Right kidney (tissue), 9 donors: ENCODE data around the gene TP53INP2.
"Not testable (repeated sequence)": the region's sequence is repeated elsewhere in the genome, so short reads cannot be mapped to it uniquely, and the experiment has no call there.

Experiments
- DNase-seq: peaks from one replicate; pipeline ENCODE4 v3.0.0-alpha.2; 2016
- long read RNA-seq, 8 donors: transcript quantifications; one replicate each; lab custom pipeline, GENCODE V29; 2026

TP53INP2 gene, protein sequence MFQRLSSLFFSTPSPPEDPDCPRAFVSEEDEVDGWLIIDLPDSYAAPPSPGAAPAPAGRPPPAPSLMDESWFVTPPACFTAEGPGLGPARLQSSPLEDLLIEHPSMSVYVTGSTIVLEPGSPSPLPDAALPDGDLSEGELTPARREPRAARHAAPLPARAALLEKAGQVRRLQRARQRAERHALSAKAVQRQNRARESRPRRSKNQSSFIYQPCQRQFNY
- long read RNA-seq, donor 1, full-length matches to known transcripts: 2 of 2 reads
- long read RNA-seq, donor 1, partial matches to known transcripts: 0 of 2 reads
- long read RNA-seq, donor 1, other reads (novel, unspliced or antisense): 0 of 2 reads
- long read RNA-seq, donor 2, partial matches to known transcripts: 0 of 1 reads
- long read RNA-seq, donor 2, other reads (novel, unspliced or antisense): 0 of 1 reads
- long read RNA-seq, donor 3: 0 reads
- long read RNA-seq, donor 4: 0 reads
- long read RNA-seq, donor 5, full-length matches to known transcripts: 2 of 2 reads
- long read RNA-seq, donor 5, partial matches to known transcripts: 0 of 2 reads
- long read RNA-seq, donor 5, other reads (novel, unspliced or antisense): 0 of 2 reads
- long read RNA-seq, donor 6, full-length matches to known transcripts: 3 of 3 reads
- long read RNA-seq, donor 6, partial matches to known transcripts: 0 of 3 reads
- long read RNA-seq, donor 6, other reads (novel, unspliced or antisense): 0 of 3 reads
- long read RNA-seq, donor 7, full-length matches to known transcripts: 1 of 8 reads
- long read RNA-seq, donor 7, partial matches to known transcripts: 7 of 8 reads
- long read RNA-seq, donor 7, other reads (novel, unspliced or antisense): 0 of 8 reads
- long read RNA-seq, donor 8: 0 reads

DNA sequence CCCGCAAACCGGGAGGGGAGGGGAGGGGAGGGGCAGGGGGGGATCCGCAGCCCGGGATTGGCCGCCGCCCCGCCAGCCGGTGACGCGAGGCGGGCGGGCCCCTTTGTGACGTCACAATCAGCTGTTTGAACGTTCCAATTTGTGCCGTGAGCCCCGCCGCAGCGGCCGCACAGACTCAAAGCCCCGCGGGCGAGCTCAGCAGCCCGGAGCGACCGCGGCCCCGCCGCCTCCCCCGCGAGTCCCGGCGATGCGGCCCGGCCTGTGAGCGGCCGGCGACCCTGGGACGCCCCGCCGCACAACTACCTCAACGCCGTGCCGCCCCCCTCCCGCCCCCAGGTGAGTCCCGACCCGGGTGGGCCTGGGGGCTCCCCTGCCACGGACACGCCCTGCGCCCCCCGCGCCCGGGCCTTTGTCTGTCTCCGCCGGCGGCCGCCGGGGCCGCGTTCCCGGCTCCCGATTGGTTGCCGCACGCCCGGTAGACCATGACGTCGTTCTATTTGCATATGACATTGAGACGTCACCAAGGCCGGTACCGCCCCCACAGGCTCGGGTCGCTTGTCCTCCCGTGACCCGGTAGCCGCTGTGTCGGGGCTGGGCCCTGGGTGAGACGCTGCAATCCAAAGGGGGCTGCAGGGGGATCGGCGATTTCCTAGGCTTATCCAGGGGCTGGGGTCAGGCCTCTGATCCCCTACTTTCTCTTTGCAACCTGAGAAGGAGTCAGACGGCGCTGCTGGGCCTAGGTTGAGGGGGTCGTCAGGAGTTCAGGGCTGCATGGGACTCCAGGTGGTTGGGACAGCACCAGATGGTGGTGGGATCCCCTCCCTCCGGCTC is at the start of gene TP53INP2:
TSS of gene TP53INP2 (plus strand) at position 168 of the 831 bp plus-strand sequence. CDS start 4,396 bp downstream, outside the sequence.
- peak; percentile 83 for DNase-seq

DNA sequence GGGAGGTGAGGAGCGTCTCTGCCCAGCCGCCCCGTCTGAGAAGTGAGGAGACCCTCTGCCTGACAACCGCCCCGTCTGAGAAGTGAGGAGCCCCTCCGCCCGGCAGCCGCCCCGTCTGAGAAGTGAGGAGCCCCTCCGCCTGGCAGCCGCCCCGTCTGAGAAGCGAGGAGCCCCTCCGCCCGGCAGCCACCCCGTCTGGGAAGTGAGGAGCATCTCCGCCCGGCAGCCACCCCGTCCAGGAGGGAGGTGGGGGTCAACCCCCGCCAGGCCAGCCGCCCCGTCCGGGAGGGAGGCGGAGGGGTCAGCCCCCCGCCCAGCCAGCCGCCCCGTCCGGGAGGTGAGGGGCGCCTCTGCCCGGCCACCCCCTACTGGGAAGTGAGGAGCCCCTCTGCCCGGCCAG is 45.5 kb upstream of the TP53INP2 start:
- DNase-seq: not testable (repeated sequence)

- DNase-seq: not testable (repeated sequence)
These were observed 42.3 kb upstream of the TP53INP2 start for GRCh38 chr20:34661811-34662210.

DNA sequence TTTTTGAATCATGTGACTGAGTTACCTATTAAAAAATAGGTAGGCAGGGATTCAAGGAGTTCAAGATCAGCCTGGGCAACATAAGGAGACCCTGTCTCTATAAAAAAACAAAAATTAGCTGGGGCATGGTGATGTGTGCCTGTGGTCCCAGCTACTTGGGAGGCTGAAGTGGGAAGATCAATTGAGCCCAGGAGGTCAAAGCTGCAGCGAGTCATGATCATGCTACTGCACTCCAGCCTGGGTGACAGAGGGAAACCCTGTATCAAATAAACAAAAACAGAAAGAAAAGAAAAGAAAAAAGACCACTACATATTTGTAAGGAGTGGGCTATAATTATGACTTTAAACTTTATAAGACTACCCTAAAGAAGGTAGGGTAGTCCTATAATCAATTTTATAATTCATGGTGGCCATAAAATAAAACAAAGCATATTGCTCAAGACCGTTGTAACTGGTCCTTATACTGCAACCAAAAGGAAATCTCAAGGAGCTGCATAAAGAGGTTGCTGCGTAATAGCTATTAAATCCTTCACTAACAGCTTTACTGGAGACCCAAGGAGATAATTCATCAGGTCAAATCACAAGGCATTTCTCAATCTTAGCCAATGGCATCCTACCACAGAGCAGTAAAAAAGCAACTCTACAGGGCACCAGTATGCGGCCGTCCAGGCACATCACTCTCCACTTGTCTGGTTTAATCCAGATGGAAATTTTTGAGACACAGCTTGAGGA is 40.8 kb upstream of the TP53INP2 start:
- DNase-seq: no peak

- DNase-seq: not testable (repeated sequence)
These were observed 39.4 kb upstream of the TP53INP2 start for GRCh38 chr20:34664751-34665150.

DNA sequence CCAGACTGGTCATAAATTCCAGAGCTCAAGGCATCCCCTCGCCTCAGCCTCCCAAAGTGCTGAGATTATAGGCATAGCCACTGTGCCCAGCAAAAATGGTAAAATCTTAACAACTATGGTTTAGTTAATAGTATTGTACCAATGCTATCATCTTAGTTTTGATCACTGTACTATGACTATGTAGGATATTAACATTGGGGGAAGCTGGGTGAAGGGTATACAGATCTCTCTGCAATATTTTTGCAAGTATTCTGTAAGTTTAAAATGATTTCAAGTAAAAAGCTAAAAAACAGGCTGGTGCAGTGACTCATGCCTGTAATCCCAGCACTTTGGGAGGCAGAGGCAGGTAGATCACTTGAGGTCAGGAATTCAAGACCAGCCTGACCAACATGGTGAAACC is 35.0 kb upstream of the TP53INP2 start:
- DNase-seq: no peak

DNA sequence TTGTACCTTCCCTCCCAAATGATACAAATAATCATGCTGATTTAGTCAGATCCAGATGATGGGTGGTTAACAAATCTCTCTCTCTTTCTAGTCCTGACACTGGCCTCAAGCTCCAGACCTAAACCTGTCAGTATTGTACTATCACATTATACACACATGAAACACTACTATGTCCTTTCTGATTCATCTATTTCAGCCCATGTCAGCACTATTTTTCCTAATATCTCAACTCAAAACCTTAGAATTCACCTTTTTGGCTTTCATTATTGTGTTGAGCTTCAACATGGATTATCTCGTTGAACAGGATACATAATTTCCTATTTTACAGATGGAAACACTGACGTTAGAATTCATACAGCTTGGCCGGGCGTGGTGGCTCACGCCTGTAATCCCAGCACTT is 30.7 kb upstream of the TP53INP2 start:
- DNase-seq: no peak

GRCh38 chr20:34675561-34675960 is 28.6 kb upstream of the TP53INP2 start:
- DNase-seq: no peak

DNA sequence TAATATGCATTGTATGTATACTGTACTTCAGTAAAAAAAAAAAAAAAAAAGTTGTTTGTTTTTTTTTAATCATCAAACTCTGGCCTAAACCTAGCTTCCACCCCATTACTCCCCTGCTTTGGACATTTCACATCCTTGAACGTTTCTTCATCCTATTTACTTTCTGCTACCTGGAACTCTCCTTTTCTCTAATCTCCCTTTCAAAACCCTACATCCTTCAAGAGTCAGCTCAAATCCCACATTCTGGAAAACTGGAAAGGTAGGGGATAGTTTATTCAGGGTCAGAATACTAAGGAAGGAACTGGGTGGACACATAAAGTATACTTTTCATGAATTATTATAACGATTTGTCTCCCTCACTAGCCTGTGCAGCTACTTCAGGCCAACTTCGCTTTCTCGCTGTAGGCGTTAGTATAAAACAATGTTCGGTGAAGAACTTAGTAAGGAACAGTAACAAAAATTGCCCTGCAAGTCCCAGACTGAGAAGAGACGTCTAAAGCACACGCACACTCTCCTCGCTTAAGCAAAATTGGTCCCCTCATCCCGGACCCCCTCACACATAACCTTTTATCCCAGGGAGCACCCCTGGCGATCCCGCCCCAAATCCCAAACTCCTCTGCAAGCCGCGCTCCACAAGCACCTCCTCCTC is 28.0 kb upstream of the TP53INP2 start:
- peak; percentile 66 for DNase-seq

- DNase-seq: peak; percentile 95
These were observed 27.3 kb upstream of the TP53INP2 start, which contains the start of gene PIGU for GRCh38 chr20:34676642-34677373. Gene PIGU (minus strand): TSS chr20:34677092. CDS start chr20:34677085, 7 bp downstream.

- DNase-seq: no peak
These were observed 23.5 kb upstream of the TP53INP2 start for GRCh38 chr20:34680586-34681175.

DNA sequence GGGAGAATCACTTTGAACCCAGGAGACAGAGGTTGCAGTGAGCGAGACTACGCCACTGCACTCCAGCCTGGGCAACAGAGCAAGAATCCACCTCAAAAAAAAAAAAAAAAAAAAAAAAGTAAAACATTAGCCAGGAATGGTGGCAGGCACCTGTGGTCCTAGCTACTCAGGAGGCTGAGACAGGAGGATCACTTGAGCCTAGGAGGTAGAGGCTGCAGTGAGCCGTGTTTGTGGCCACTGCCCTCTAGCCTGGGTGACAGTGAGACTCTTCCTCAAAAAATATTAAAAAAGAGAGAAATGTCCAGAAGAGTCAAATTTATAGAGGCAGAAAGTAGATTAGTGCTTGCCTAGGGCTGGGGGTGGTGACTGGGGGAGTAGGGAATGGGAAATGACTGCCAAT is 20.5 kb upstream of the TP53INP2 start:
- DNase-seq: no peak

GRCh38 chr20:34689486-34689885 is 14.7 kb upstream of the TP53INP2 start:
- DNase-seq: no peak

- no peak for DNase-seq
These were observed 12.3 kb upstream of the TP53INP2 start for GRCh38 chr20:34691838-34692237.

DNA sequence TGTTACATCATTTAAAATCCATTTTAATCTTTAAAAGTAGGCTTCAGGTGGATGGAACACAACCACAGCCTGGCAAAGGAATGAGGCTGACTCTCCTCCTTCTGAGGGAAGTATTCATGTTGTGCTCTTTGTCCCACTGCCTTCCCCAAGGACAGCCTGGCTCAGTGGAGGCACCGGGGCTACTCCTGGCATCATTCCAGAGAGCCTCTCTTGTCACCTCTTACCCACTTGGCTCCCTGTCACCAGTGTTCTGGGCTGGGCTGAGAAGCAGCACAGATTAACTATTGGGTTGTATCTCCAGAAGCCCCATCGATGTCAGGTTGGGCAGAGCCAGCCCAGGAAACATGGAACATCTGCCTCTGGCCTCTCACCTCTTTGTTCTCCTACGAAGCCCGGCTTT is 10.7 kb upstream of the TP53INP2 start:
- DNase-seq: no peak

GRCh38 chr20:34701405-34702085 is 2.6 kb upstream of the TP53INP2 start:
- no peak for DNase-seq

DNA sequence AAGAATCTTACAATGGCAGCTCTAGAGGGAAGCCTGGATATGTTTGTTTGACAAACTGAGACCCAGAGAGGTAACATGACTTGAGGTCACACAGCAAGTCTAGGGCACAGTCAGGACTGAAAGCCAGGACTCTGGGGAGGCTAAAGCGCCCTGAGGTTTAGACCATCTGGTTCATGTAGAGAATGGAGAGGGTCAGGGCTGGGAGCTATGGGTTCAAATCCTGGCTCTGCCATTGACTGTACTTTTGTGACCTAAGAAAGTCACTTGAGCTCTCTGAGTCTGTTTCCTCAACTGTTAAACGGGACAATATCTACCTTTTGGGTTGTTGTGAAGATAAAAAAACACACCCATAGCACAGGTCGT is 1.1 kb upstream of the TP53INP2 start:
- no peak for DNase-seq

- DNase-seq: peak; percentile 79
These were observed 544 bp upstream of the TP53INP2 start for GRCh38 chr20:34703424-34704176.

GRCh38 chr20:34705008-34705396 is 858 bp downstream of the TP53INP2 start:
- DNase-seq: no peak
